Esophagus (tissue), 2 donors: ENCODE measurements around the gene RAVER2. TPM values are rescaled to one million over a fixed set of nuclear protein-coding genes. Genes with fewer than 3 reads are reported as not detected.

Experiments used
- H3K27ac ChIP-seq, 2 donors: one replicate each; pipeline ENCODE4 v1.5.1; 2013; ENCODE audit warnings: low read depth in 2 of 2, mild to moderate bottlenecking in 2 of 2, inconsistent platforms in 1 of 2, low read length in 1 of 2, moderate library complexity in 1 of 2
- H3K27me3 ChIP-seq, 2 donors: one replicate each; pipeline ENCODE4 v1.6.1; 2013; ENCODE audit warnings: low read length in 2 of 2, control low read depth in 1 of 2, mild to moderate bottlenecking in 1 of 2; ENCODE audit not compliant: insufficient read depth in 2 of 2, control insufficient read depth in 1 of 2
- H3K36me3 ChIP-seq, 2 donors: one replicate each; pipeline ENCODE4 v1.6.1; 2013; ENCODE audit warnings: low read length in 1 of 2; ENCODE audit not compliant: control insufficient read depth in 2 of 2, insufficient read depth in 2 of 2
- H3K4me1 ChIP-seq, 2 donors: one replicate each; pipeline ENCODE4 v1.6.1; 2013; ENCODE audit warnings: low read length in 1 of 2; ENCODE audit not compliant: control insufficient read depth in 2 of 2, insufficient read depth in 2 of 2
- H3K4me3 ChIP-seq, 2 donors: one replicate each; pipeline ENCODE4 v1.5.1; 2013; ENCODE audit warnings: low read length in 2 of 2, mild to moderate bottlenecking in 2 of 2, low read depth in 1 of 2, moderate library complexity in 1 of 2
- H3K9me3 ChIP-seq, 2 donors: one replicate each; pipeline ENCODE4 v1.6.1; 2013; ENCODE audit warnings: mild to moderate bottlenecking in 2 of 2, low read depth in 1 of 2, low read length in 1 of 2, moderate library complexity in 1 of 2; ENCODE audit not compliant: control insufficient read depth in 2 of 2, insufficient read depth in 1 of 2
- whole genome bisulfite sequencing, 2 donors: extraction: QIAGEN DNeasy Blood & Tissue Kit; methylation state at CpG; one replicate each; pipeline ENCODE4 v1.1.7; 2013; 5-methylcytosine and 5-hydroxymethylcytosine counted together
- polyA plus RNA-seq, 2 donors: library from polyadenylated mRNA; stranded (reverse); fragments of 200-250 nt; gene quantifications; one replicate each; pipeline ENCODE4 v1.2.3, GENCODE V29; 2013
- donor health status: healthy with polysubstance abuse.
- donor health status: Bipolar disorder and iron deficiency.

Gene RAVER2
- polyA plus RNA-seq, 2 donors = 4.4 to 7.3 TPM

DNA sequence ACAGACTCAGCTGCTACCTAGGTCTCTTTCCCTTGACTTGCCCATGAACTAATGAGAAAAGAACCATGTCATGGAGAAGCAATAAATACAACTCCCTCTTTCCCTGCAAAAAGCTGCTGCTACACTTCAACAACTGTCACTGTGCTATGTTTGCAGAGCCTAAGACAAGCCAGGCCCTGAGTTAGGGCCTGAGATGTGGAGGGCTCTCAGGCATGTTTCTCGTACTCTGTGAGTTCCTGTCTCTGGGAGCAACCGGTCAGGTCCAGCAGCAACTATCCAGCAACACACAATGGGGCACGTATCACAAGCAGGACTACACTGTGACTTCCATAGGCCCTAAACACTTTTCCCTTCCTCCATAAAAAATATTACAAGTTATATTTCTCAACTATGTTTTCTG lies 129.8 kb downstream of the RAVER2 start:
- Histone ChIP-seq H3K4me3 (no peak overlapping the region), H3K27ac (no peak overlapping the region), H3K36me3 (peaks cover 3 to 36% of the 10 kb centered on the region in 2 donors), H3K27me3 (no peaks in the 10 kb centered on the region), H3K9me3 (no peaks in the 10 kb centered on the region), H3K4me1 (no peaks in the 10 kb centered on the region)
- WGBS, 2 donors = 86 to 89% methylated on average over 3 of the region's 3 CpGs

DNA sequence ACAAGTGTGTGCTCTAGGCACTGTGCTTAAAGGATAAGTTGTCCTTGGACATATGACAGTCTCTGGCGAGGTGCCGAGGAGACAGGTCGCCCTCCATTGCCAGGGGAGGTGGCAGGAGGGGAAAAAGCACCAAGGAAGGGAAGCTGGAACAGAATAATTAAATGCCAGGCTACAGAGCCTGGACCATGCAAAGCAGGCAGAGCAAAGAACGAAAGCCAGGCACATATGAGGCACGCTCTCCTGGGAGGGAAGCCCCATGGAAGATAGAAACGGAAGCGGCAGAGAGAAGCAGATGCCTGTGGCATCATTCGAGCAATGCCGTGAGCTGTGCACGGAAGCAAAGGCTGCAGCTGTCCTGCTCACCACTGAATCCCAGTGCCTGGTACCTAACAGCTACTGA lies 130.2 kb downstream of the RAVER2 start:
- WGBS, 2 donors = 88% methylated on average over 10 of the region's 10 CpGs
- H3K27ac ChIP-seq = no peak overlapping the region
- no peaks in the 10 kb centered on the region for H3K9me3 ChIP-seq
- no peaks in the 10 kb centered on the region for H3K27me3 ChIP-seq
- H3K4me3 ChIP-seq = no peak overlapping the region
- H3K36me3 ChIP-seq = peaks cover 3 to 34% of the 10 kb centered on the region in 2 donors
- no peaks in the 10 kb centered on the region for H3K4me1 ChIP-seq

DNA sequence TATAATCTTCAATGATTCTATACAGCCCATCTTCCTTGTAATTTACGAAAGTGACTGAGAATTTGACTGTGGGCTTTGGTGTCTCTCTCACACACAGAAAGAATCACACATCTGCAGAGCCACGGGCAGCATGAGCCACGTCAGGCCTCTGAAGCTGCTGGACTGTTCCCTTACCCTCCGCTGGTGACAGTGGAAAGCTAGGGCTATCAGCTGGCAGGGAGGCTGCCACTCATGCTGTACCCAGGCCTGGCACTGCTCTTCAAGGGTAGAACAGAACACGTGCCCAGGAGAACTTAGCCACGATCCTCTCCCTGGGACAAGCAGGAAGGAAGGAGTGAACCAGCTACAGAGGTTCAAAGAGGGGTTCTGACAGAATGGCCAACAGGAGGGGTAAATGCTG lies 130.7 kb downstream of the RAVER2 start:
- 85 to 92% methylated on average over 6 of the region's 6 CpGs for WGBS, 2 donors
- H3K4me3 ChIP-seq = no peak overlapping the region
- H3K27me3 ChIP-seq = no peaks in the 10 kb centered on the region
- no peak overlapping the region for H3K27ac ChIP-seq
- peaks cover 3 to 31% of the 10 kb centered on the region in 2 donors for H3K36me3 ChIP-seq
- no peaks in the 10 kb centered on the region for H3K9me3 ChIP-seq
- no peaks in the 10 kb centered on the region for H3K4me1 ChIP-seq

DNA sequence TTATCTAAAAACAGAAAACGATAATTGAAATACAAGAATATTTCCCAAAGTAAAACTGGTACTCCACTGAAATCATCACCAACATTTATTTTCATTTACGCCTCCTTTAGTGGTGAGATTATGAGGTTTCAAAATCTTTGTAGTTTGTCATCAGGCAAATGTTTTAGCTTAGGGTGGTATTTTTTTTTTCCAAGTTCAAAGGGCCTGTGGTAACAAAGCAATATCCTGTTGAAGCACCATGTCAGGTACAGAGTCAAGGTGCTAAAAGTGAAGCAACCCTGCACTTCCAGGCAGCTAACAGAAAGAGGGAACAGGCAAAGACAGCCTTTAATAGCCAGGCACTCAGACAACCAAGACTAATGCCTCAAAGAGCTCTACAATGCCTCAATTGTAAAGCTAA lies 132.3 kb downstream of the RAVER2 start:
- Histone ChIP-seq H3K36me3 (peaks cover 3 to 26% of the 10 kb centered on the region in 2 donors), H3K27me3 (no peaks in the 10 kb centered on the region), H3K9me3 (no peaks in the 10 kb centered on the region), H3K4me1 (no peaks in the 10 kb centered on the region), H3K27ac (no peak overlapping the region), H3K4me3 (no peak overlapping the region)
- WGBS, 2 donors = 84 to 87% methylated on average over 2 of the region's 2 CpGs

DNA sequence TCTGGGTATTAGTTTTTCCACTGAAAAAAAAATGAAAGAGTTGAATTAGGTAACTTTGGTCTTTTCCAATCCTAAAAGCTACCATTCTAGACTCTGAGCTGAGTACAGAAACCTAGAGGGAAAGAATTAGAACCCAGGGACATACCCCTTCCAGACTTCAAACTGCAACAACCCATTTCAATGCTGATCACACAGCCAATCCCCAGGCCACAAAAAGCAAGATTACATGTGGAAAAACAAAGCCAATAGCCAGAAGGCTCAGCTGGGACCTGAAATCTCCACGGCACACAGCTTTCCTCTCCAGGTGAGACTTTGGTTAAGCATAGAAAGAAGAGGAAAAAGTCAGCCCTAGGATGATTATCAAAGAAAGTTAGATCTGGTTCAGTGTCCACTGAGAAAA lies 132.7 kb downstream of the RAVER2 start:
- H3K36me3 ChIP-seq = peaks cover 4 to 26% of the 10 kb centered on the region in 2 donors
- 76 to 92% methylated on average over 1 of the region's 1 CpG for WGBS, 2 donors
- no peaks in the 10 kb centered on the region for H3K9me3 ChIP-seq
- H3K27me3 ChIP-seq = no peaks in the 10 kb centered on the region
- no peak overlapping the region for H3K27ac ChIP-seq
- no peak overlapping the region for H3K4me3 ChIP-seq
- H3K4me1 ChIP-seq = no peaks in the 10 kb centered on the region

DNA sequence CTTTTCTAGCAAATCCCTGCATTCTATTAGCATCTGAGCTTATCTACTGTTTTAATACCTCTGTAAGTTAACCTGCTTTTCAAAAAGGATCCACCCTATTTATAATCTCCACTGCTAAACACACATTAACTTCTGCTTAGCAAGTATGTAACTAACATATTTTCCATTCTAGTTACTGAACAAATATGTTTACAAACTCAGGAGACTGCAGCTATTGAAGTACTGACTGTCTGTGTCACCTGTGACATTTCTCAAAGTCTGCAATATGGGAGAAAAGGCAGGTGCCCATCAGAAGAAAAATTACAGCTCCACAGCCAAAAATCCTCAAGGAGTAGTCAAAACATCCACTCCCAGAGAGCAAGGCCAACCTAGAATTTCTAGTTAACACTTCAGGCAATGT lies 133.2 kb downstream of the RAVER2 start:
- peaks cover 7 to 28% of the 10 kb centered on the region in 2 donors for H3K36me3 ChIP-seq

DNA sequence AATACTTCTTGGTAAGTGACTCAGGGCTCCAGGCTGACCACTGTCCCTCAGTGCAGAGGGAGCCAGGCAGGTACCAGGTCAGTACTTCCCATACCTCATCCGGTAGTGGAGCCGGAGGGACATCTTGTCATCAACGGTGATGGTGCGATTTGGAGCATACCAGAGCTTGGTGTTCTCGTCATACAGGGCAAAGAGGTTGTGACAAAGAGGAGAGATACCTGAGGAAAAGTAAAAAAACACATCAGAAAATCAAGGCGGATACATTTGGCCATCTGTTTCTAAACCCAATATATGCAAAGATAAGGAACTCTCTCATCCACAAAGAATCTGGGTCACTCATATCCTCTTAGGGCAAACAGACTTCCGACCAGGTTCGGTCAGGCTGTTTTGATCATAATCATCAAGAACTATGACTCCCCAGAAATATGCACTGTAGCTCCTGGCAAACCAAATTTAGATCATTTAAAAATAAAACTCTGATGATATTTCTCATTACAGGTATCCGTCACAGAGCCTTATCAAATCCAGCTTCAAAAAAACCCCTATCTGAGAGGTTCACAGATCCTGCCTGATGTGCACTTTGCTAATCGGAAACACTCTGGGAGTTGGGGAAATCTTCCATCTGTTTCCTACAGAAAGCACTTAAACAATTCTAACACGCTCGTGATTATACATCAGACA lies 134.2 kb downstream of the RAVER2 start:
- H3K9me3 ChIP-seq = no peaks in the 10 kb centered on the region
- H3K27ac ChIP-seq = no peak overlapping the region
- H3K27me3 ChIP-seq = no peaks in the 10 kb centered on the region
- peaks cover 7 to 25% of the 10 kb centered on the region in 2 donors for H3K36me3 ChIP-seq
- whole genome bisulfite sequencing, 2 donors = 79 to 86% methylated on average over 12 of the region's 12 CpGs
- H3K4me3 ChIP-seq = no peak overlapping the region
- no peaks in the 10 kb centered on the region for H3K4me1 ChIP-seq

More for the DNA sequence above, 133.2 kb downstream of the RAVER2 start:
- Histone ChIP-seq H3K27me3 (no peaks in the 10 kb centered on the region), H3K9me3 (no peaks in the 10 kb centered on the region), H3K4me3 (no peak overlapping the region), H3K27ac (no peak overlapping the region), H3K4me1 (no peaks in the 10 kb centered on the region)

GRCh38 chr1:64880449-64880848 lies 135.6 kb downstream of the RAVER2 start:
- Histone ChIP-seq H3K36me3 (peaks cover 7 to 17% of the 10 kb centered on the region in 2 donors), H3K4me3 (no peak overlapping the region), H3K27ac (no peak overlapping the region), H3K4me1 (no peaks in the 10 kb centered on the region), H3K9me3 (no peaks in the 10 kb centered on the region), H3K27me3 (no peaks in the 10 kb centered on the region)
- WGBS, 2 donors = 94 to 97% methylated on average over 4 of the region's 4 CpGs

GRCh38 chr1:64881281-64881680 lies 136.4 kb downstream of the RAVER2 start:
- Histone ChIP-seq H3K9me3 (no peaks in the 10 kb centered on the region), H3K36me3 (peaks cover 7 to 9% of the 10 kb centered on the region in 2 donors), H3K4me3 (no peak overlapping the region), H3K27me3 (no peaks in the 10 kb centered on the region), H3K4me1 (no peaks in the 10 kb centered on the region), H3K27ac (no peak overlapping the region)
- WGBS, 2 donors = 90 to 100% methylated on average over 1 of the region's 1 CpG
